Choroid plexus epithelial cell (primary cell): Measurements from ENCODE around the gene SLC27A1.
A peak's percentile ranks its signal among the peaks of the same experiment; 100 is the strongest.

Source experiments
- DNase-seq: peaks from one replicate; pipeline ENCODE4 v3.0.0-alpha.2; 2010; ENCODE audit warnings: low read depth
- H3K4me3 ChIP-seq: 2 replicates; pipeline ENCODE4 v1.5.1; 2011; ENCODE audit warnings: low read depth, mild to moderate bottlenecking, control low read depth, low read length, moderate library complexity
- TF ChIP-seq, protein P1 (sequence below): conservative IDR thresholded peaks from 2 replicates; pipeline ENCODE4 v1.5.1; 2011; ENCODE audit warnings: low read depth, mild to moderate bottlenecking, control low read depth, inconsistent platforms, low read length, moderate library complexity

SLC27A1 gene

DNA sequence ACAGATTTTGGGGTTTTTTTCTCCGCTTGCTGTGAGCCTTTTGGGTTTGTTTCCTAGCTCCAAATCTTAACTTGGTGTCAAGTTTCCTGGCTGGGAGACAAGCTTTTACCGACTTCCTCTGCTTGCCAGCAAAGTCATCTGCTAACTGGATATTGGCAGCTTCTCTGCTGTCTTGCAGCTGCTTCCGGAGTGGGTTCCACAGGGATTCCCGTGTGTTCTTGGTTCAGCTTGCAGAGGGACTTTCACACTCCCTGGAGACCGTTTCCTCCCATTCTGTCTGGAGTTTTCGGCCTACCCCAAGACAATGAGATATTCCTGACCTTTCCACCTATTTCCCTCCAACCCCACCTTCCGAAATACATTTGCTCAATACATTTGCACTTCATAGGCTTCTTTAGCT is 82.9 kb downstream of the SLC27A1 start:
- peak; percentile 97 for DNase-seq
- TF ChIP-seq, protein P1, sequence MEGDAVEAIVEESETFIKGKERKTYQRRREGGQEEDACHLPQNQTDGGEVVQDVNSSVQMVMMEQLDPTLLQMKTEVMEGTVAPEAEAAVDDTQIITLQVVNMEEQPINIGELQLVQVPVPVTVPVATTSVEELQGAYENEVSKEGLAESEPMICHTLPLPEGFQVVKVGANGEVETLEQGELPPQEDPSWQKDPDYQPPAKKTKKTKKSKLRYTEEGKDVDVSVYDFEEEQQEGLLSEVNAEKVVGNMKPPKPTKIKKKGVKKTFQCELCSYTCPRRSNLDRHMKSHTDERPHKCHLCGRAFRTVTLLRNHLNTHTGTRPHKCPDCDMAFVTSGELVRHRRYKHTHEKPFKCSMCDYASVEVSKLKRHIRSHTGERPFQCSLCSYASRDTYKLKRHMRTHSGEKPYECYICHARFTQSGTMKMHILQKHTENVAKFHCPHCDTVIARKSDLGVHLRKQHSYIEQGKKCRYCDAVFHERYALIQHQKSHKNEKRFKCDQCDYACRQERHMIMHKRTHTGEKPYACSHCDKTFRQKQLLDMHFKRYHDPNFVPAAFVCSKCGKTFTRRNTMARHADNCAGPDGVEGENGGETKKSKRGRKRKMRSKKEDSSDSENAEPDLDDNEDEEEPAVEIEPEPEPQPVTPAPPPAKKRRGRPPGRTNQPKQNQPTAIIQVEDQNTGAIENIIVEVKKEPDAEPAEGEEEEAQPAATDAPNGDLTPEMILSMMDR: no peak
- no peak overlapping the region for H3K4me3 ChIP-seq

DNA sequence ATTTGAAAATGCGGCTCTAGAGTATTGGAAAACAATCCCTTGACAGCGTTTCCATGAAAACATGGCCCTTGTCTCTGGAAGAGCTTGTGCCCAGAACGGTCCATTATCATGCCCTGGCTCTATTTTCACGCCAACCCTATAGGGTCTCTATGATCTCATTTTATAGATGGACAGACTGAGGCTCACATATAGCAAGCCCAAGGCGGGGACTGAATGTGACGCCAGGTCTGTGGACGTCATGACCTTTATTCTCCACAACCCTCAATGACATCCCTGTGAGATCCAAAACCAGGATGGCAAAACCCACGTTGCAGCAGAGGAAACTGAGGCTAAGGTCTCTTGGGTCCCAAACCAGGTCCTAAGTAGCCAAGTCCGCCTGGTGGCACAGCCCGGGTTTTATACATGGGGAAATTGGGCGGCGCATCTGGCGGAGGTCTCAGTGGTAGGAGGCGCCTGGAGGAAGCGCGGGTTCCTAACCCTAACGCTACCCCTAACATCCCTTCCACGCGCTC is 84.7 kb downstream of the SLC27A1 start:
- TF ChIP-seq, protein P1: no peak
- DNase-seq: no peak
- peak overlapping the region; percentile 96 for H3K4me3 ChIP-seq

DNA sequence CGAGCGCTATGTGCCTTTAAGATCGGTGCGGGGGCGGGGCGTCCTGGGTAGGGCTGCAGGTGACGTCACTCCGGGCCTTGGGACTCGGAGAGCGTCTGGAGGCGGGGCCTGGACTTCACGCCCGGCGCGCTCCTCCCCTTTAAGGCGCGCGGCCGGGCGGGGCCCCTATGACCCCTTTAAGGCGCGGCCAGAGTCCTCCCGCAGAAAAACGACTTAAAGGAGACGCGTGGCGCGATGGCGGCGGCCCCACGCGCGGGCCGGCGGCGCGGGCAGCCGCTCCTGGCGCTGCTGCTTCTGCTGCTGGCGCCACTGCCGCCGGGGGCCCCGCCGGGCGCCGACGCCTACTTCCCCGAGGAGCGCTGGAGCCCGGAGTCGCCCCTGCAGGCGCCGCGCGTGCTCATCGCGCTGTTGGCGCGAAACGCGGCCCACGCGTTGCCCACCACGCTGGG is 85.2 kb downstream of the SLC27A1 start, which contains the start of gene COLGALT1:
Gene COLGALT1, plus strand, starts transcription at position 170 of the 449 bp plus-strand sequence. Its CDS starts 65 bp downstream, at position 235.
- DNase-seq: peak; percentile 97
- TF ChIP-seq, protein P1: no peak
- H3K4me3 ChIP-seq: peak within 1 kb of the TSS; percentile 96
